ENCODE results near the gene SNAPC4. TPM values are rescaled to one million over a fixed set of nuclear protein-coding genes. Genes with fewer than 3 reads are reported as not detected.
A peak's percentile ranks its signal among the peaks of the same experiment; 100 is the strongest.

SNAPC4 gene
- total and polyA plus RNA-seq, 9 of the 15 experiments (the other 6 are each of a cell fraction or from before 2014, with no cell fraction given): 0.21 to 21.8 (median 8.8) TPM

DNA sequence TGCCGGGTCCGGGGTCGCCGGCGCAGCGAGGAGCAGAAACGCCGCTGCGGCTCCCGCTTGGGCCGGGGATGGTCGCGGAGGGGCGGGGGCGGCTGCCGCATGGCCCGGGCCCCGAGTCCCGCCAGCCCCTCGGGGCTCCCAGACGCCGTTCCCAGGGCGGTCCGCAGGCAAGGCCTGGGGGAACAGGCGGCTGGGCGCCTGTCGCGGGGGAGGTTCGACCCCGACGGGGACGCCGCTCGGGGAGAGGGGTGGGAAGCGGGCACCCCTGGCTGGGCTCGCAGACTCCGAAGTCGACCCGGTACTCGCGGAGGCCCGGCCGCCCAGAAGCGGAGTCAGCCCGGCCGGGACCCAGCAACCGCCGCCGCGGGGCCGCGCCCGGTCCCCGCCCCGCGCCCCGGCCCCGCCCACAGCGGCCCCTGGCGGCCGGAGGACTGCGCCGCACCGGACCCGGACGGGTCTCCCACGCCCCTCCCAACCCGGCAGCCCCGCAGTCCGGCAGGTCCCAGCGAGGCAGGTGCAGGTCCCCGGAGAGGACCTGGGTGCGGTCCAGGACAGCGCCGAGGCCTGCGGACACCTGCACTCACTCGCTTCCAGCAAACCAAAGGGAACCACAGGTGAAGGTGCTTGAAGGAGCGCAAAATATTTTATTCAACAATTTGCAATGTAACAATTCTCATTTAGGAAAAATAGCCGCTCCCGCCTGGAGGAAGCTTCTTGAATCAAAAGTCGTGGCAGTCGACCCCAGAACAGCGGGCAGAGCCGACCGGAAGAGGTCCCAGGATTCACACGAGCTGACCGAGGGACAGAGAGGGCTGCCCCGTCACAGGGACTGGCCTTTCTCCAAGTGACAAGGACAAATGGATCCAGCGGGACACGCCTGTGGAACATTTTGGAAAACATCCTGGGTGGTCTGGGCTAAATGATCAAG, 39.8 kb upstream of the SNAPC4 start, which contains the start of gene INPP5E (continued):
- TF ChIP-seq, protein P1, sequence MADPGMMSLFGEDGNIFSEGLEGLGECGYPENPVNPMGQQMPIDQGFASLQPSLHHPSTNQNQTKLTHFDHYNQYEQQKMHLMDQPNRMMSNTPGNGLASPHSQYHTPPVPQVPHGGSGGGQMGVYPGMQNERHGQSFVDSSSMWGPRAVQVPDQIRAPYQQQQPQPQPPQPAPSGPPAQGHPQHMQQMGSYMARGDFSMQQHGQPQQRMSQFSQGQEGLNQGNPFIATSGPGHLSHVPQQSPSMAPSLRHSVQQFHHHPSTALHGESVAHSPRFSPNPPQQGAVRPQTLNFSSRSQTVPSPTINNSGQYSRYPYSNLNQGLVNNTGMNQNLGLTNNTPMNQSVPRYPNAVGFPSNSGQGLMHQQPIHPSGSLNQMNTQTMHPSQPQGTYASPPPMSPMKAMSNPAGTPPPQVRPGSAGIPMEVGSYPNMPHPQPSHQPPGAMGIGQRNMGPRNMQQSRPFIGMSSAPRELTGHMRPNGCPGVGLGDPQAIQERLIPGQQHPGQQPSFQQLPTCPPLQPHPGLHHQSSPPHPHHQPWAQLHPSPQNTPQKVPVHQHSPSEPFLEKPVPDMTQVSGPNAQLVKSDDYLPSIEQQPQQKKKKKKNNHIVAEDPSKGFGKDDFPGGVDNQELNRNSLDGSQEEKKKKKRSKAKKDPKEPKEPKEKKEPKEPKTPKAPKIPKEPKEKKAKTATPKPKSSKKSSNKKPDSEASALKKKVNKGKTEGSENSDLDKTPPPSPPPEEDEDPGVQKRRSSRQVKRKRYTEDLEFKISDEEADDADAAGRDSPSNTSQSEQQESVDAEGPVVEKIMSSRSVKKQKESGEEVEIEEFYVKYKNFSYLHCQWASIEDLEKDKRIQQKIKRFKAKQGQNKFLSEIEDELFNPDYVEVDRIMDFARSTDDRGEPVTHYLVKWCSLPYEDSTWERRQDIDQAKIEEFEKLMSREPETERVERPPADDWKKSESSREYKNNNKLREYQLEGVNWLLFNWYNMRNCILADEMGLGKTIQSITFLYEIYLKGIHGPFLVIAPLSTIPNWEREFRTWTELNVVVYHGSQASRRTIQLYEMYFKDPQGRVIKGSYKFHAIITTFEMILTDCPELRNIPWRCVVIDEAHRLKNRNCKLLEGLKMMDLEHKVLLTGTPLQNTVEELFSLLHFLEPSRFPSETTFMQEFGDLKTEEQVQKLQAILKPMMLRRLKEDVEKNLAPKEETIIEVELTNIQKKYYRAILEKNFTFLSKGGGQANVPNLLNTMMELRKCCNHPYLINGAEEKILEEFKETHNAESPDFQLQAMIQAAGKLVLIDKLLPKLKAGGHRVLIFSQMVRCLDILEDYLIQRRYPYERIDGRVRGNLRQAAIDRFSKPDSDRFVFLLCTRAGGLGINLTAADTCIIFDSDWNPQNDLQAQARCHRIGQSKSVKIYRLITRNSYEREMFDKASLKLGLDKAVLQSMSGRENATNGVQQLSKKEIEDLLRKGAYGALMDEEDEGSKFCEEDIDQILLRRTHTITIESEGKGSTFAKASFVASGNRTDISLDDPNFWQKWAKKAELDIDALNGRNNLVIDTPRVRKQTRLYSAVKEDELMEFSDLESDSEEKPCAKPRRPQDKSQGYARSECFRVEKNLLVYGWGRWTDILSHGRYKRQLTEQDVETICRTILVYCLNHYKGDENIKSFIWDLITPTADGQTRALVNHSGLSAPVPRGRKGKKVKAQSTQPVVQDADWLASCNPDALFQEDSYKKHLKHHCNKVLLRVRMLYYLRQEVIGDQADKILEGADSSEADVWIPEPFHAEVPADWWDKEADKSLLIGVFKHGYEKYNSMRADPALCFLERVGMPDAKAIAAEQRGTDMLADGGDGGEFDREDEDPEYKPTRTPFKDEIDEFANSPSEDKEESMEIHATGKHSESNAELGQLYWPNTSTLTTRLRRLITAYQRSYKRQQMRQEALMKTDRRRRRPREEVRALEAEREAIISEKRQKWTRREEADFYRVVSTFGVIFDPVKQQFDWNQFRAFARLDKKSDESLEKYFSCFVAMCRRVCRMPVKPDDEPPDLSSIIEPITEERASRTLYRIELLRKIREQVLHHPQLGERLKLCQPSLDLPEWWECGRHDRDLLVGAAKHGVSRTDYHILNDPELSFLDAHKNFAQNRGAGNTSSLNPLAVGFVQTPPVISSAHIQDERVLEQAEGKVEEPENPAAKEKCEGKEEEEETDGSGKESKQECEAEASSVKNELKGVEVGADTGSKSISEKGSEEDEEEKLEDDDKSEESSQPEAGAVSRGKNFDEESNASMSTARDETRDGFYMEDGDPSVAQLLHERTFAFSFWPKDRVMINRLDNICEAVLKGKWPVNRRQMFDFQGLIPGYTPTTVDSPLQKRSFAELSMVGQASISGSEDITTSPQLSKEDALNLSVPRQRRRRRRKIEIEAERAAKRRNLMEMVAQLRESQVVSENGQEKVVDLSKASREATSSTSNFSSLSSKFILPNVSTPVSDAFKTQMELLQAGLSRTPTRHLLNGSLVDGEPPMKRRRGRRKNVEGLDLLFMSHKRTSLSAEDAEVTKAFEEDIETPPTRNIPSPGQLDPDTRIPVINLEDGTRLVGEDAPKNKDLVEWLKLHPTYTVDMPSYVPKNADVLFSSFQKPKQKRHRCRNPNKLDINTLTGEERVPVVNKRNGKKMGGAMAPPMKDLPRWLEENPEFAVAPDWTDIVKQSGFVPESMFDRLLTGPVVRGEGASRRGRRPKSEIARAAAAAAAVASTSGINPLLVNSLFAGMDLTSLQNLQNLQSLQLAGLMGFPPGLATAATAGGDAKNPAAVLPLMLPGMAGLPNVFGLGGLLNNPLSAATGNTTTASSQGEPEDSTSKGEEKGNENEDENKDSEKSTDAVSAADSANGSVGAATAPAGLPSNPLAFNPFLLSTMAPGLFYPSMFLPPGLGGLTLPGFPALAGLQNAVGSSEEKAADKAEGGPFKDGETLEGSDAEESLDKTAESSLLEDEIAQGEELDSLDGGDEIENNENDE (IDR thresholded peaks at IDR 0.05; ENCODE audit: low read depth, low read length): no peak
- TF ChIP-seq ZNF316 (IDR thresholded peaks at IDR 0.05) (no peak), SRSF7 (optimal IDR thresholded peaks at IDR 0.05; ENCODE audit: low read depth, low read length) (no peak), ARHGAP35 (IDR thresholded peaks at IDR 0.05; ENCODE audit: partially characterized antibody) (no peak), ZNF282 (CRISPR knock-in tag; IDR thresholded peaks at IDR 0.05) (no peak), NR1H2 (CRISPR knock-in tag; IDR thresholded peaks at IDR 0.05) (no peak), SREBF2 (CRISPR knock-in tag; IDR thresholded peaks at IDR 0.05) (no peak), SMARCA5 (IDR thresholded peaks at IDR 0.05) (no peak), ZNF561 (CRISPR knock-in tag; conservative IDR thresholded peaks at IDR 0.05) (no peak), CHCHD3 (CRISPR knock-in tag; IDR thresholded peaks at IDR 0.05) (no peak)
- TF ChIP-seq, protein P2, sequence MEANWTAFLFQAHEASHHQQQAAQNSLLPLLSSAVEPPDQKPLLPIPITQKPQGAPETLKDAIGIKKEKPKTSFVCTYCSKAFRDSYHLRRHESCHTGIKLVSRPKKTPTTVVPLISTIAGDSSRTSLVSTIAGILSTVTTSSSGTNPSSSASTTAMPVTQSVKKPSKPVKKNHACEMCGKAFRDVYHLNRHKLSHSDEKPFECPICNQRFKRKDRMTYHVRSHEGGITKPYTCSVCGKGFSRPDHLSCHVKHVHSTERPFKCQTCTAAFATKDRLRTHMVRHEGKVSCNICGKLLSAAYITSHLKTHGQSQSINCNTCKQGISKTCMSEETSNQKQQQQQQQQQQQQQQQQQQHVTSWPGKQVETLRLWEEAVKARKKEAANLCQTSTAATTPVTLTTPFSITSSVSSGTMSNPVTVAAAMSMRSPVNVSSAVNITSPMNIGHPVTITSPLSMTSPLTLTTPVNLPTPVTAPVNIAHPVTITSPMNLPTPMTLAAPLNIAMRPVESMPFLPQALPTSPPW (CRISPR knock-in tag; IDR thresholded peaks at IDR 0.05): peak; percentile 74; the same call in 1 of the 2 replicates
- TF ChIP-seq, protein P3, sequence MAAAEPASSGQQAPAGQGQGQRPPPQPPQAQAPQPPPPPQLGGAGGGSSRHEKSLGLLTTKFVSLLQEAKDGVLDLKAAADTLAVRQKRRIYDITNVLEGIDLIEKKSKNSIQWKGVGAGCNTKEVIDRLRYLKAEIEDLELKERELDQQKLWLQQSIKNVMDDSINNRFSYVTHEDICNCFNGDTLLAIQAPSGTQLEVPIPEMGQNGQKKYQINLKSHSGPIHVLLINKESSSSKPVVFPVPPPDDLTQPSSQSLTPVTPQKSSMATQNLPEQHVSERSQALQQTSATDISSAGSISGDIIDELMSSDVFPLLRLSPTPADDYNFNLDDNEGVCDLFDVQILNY (CRISPR knock-in tag; IDR thresholded peaks at IDR 0.05): no peak
